GM12878 (cell line): ENCODE measurements around the gene USP10. TPM values are rescaled to one million over a fixed set of nuclear protein-coding genes. Genes with fewer than 3 reads are reported as not detected.

ENCODE experiments used
- ATAC-seq: fragments of 200-7000 bp; cut with Tn5 transposase; 3 replicates; pipeline ENCODE4 v1.9.1; 2020; ENCODE audit warnings: mild to moderate bottlenecking, moderate library complexity
- BruUV-seq: library from RNA; stranded (reverse); fragments of 400-500 nt; replicated peaks from 2 replicates; lab custom pipeline; 2021; lab: Mats Ljungman, UMichigan
- CTCF ChIA-PET: fragments of 300-600 bp; sonication (Branson Sonifier 250); formaldehyde crosslinking; extraction: SDS; loops from one replicate; lab custom pipeline; 2021; ENCODE audit warnings: inconsistent platforms; lab: Yijun Ruan, JAX
- POLR2A ChIA-PET: fragments of 350-600 bp; formaldehyde crosslinking; extraction: SDS; loops from one replicate; lab custom pipeline; 2021; ENCODE audit warnings: inconsistent platforms; lab: Charles Lee
- RAD21 ChIA-PET: fragments of 300-600 bp; sonication (Branson Sonifier 250); formaldehyde crosslinking; loops from one replicate; lab custom pipeline; 2023; ENCODE audit warnings: antibody characterized with exemption; ENCODE audit not compliant: unreplicated experiment; lab: Charles Lee
- SMC1A ChIA-PET: fragments of 300-600 bp; sonication (Branson Sonifier 250); formaldehyde crosslinking; loops from one replicate; lab custom pipeline; 2023; ENCODE audit not compliant: unreplicated experiment, uncharacterized antibody; lab: Charles Lee
- DNase-seq: peaks from one replicate; pipeline ENCODE4 v3.0.0-alpha.2; 2011; ENCODE audit warnings: low read depth, low spot score
- FAIRE-seq: peaks from 3 replicates; lab custom pipeline; 2011; peaks lifted over from hg19 to GRCh38; lab: Jason Lieb, UNC
- H2AFZ ChIP-seq: 2 replicates; pipeline ENCODE4 v1.6.0; 2011; ENCODE audit warnings: low read depth, low read length, control low read depth; ENCODE audit not compliant: control insufficient read depth
- H3K27ac ChIP-seq: 2 replicates; pipeline ENCODE4 v1.5.1; 2011; ENCODE audit warnings: control low read depth; ENCODE audit not compliant: control insufficient read depth, insufficient read depth
- H3K27me3 ChIP-seq, 2 experiments: replicated peaks in 1 of 2; 2 replicates each; pipeline versions ENCODE4 v1.6.0 to v1.6.1; 2011; ENCODE audit warnings: low read length in 1 of 2; ENCODE audit not compliant: control insufficient read depth in 2 of 2, insufficient read depth in 2 of 2
- H3K36me3 ChIP-seq, 2 experiments: 2 replicates each; pipeline ENCODE4 v1.5.1; 2011; ENCODE audit warnings: low read length in 1 of 2; ENCODE audit not compliant: control insufficient read depth in 2 of 2, insufficient read depth in 2 of 2
- H3K4me1 ChIP-seq: 2 replicates; pipeline ENCODE4 v1.6.1; 2011; ENCODE audit warnings: mild to moderate bottlenecking, low read length, moderate library complexity, mixed read lengths; ENCODE audit not compliant: control insufficient read depth, insufficient read depth
- H3K4me2 ChIP-seq: 2 replicates; pipeline ENCODE4 v1.6.0; 2011; ENCODE audit warnings: control low read depth; ENCODE audit not compliant: control insufficient read depth, insufficient read depth
- H3K4me3 ChIP-seq: fragments of 200-600 bp; sonication (generic); 2 replicates; pipeline ENCODE4 v1.5.1; 2016
- H3K79me2 ChIP-seq: 2 replicates; pipeline ENCODE4 v1.6.0; 2011; ENCODE audit warnings: low read length; ENCODE audit not compliant: control insufficient read depth, insufficient read depth
- H3K9ac ChIP-seq: 2 replicates; pipeline ENCODE4 v1.8.0; 2011; ENCODE audit warnings: low read length, control low read depth, mixed read lengths; ENCODE audit not compliant: control insufficient read depth, insufficient read depth
- H3K9me3 ChIP-seq: replicated peaks from 3 replicates; pipeline ENCODE4 v1.5.1; 2011; ENCODE audit warnings: mild to moderate bottlenecking, low read length; ENCODE audit not compliant: control insufficient read depth, insufficient read depth
- H4K20me1 ChIP-seq: 2 replicates; pipeline ENCODE4 v1.6.0; 2011; ENCODE audit not compliant: control insufficient read depth, insufficient read depth
- NBN ChIP-seq: fragments of 450-650 bp; IDR thresholded peaks from 2 replicates; pipeline ENCODE4 v1.6.1; 2016
- NR2F1 ChIP-seq: fragments of 450-650 bp; conservative IDR thresholded peaks from 2 replicates; pipeline ENCODE4 v1.6.1; 2017; ENCODE audit warnings: mild to moderate bottlenecking
- POLR2A ChIP-seq: IDR thresholded peaks from 2 replicates; pipeline ENCODE4 v1.6.1; 2011; ENCODE audit warnings: low read depth, mild to moderate bottlenecking, low read length
- RCOR1 ChIP-seq: conservative IDR thresholded peaks from 2 replicates; pipeline ENCODE4 v1.6.1; 2012; ENCODE audit warnings: low read depth, low read length, improper control_type of control experiment
- TCF7 ChIP-seq: IDR thresholded peaks from 2 replicates; pipeline ENCODE4 v1.6.1; 2014; ENCODE audit warnings: antibody characterized with exemption, borderline replicate concordance
- ZNF207 ChIP-seq: fragments of 450-650 bp; IDR thresholded peaks from 2 replicates; pipeline ENCODE4 v1.6.1; 2014; ENCODE audit warnings: antibody characterized with exemption, mild to moderate bottlenecking, borderline replicate concordance
- ZNF24 ChIP-seq: fragments of 450-650 bp; IDR thresholded peaks from 2 replicates; pipeline ENCODE4 v1.6.1; 2017; ENCODE audit warnings: antibody characterized with exemption, mild to moderate bottlenecking
- WGBS: methylation state at CpG from one replicate; pipeline ENCODE4 v1.1.6; 2016; ENCODE audit warnings: low lambda C conversion rate; ENCODE audit not compliant: insufficient replicate concordance, insufficient coverage; ENCODE audit errors: missing lambda C conversion rate; 5-methylcytosine and 5-hydroxymethylcytosine counted together
- in situ Hi-C: fragments of 300-500 bp; cut with MboI; formaldehyde crosslinking; loops from 9 replicates; pipeline ENCODE4 v1.14.3; 2018; ENCODE audit warnings: mixed read lengths
- intact Hi-C: fragments of 100-400 bp; cut with micrococcal nuclease; formaldehyde crosslinking; loops from one replicate; pipeline ENCODE4 v1.14.2; 2022; ENCODE audit not compliant: unreplicated experiment
- polyA plus RNA-seq, 11 experiments: library from polyadenylated mRNA; depleted of rRNA in 4 of 11; unstranded in 6 of 11; stranded (reverse) in 5 of 11; fragments of >200 nt; fragmentation: Nextera tagmentation in 4 of 11; fragmentation: Illumina TruSeq in 1 of 11; extraction: Ambion mirVana in 4 of 11; extraction: Trizol in 1 of 11; gene quantifications; 1 replicate in 1 of 11; 2 replicates in 10 of 11; pipeline versions ENCODE4 v1.2.1 to v1.2.3, GENCODE V29; 2011 to 2016; ENCODE audit warnings: inconsistent platforms in 2 of 11, missing spikeins in 2 of 11, low read depth in 1 of 11
- total RNA-seq, 4 experiments: library from RNA; depleted of rRNA in 3 of 4; stranded (reverse); fragments of >200 nt in 3 of 4; fragmentation: Illumina TruSeq in 1 of 4; extraction: Trizol in 1 of 4; gene quantifications; 2 replicates each; pipeline versions ENCODE4 v1.2.1 to v1.2.3, GENCODE V29; 2013 to 2021
- TF ChIP-seq, protein P1 (sequence below), 3 experiments: IDR thresholded peaks in 2 of 3; conservative IDR thresholded peaks in 1 of 3; 2 replicates each; pipeline ENCODE4 v1.5.1; 2011; ENCODE audit warnings: low read depth in 3 of 3, low read length in 3 of 3, mild to moderate bottlenecking in 3 of 3, control low read depth in 2 of 3, moderate library complexity in 2 of 3, inconsistent platforms in 1 of 3, mixed read lengths in 1 of 3; ENCODE audit not compliant: control insufficient read depth in 2 of 3, insufficient read depth in 1 of 3; ENCODE audit errors: extremely low read depth in 1 of 3
- TF ChIP-seq, protein P2 (sequence below): IDR thresholded peaks from 2 replicates; pipeline ENCODE4 v1.6.1; 2012; ENCODE audit warnings: low read depth, low read length, improper control_type of control experiment
- TF ChIP-seq, protein P3 (sequence below): fragments of 150-350 bp; IDR thresholded peaks from 2 replicates; pipeline ENCODE4 v1.6.1; 2016; ENCODE audit warnings: low read depth, low read length

Gene USP10
- total and polyA plus RNA-seq, 10 of the 15 experiments (the other 5 are each of a cell fraction or from before 2014, with no cell fraction given): 46.1 to 160 (median 105) TPM

DNA sequence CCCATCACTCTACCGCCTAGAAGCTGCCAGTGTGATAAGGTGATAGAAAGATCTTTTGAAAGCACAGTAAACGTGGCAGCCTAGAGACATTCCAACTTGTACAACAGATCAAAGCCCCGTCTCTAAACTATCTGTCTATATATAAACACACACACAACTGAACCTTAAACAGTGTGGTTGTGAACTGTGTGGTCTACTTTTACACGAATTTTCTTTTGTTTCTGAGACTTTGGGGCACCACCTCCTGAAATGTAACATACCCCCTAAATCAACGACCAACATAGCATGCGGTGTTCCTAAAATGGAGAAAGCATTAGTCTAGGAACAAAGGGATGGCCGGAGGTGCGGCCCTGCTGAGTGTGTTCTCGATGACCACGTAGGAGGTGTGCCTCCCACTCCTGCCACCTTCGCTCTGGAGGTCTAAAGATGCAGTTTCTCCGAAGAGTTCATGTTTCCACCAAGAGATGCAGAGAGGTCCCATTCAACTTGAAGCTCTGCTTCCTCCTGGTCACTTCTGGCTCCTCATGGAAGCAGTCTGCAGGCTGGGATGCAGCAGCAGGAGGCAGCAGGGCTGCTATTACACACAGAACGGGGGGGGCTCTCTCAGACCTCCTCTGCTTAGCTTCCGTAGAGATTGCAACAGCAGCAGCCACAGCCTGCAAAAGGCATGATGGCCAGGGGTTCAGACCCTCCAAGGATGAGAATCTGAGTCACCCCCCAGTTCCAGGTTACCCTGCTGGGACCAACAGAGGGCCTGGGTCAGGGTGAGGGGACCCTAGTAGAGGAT, 22.6 kb upstream of the USP10 start:
- H3K4me2 ChIP-seq: no peak overlapping the region
- no peaks in the 10 kb centered on the region for H3K9me3 ChIP-seq
- 50% methylated on average over 14 of the region's 14 CpGs for WGBS
- H3K27me3 ChIP-seq: no peaks in the 10 kb centered on the region; a peak in 1 of 4 replicates
- H3K79me2 ChIP-seq: no peaks in the 10 kb centered on the region
- no peaks in the 10 kb centered on the region for H3K36me3 ChIP-seq
- no peak for TF ChIP-seq NBN
- TF ChIP-seq, protein P1, sequence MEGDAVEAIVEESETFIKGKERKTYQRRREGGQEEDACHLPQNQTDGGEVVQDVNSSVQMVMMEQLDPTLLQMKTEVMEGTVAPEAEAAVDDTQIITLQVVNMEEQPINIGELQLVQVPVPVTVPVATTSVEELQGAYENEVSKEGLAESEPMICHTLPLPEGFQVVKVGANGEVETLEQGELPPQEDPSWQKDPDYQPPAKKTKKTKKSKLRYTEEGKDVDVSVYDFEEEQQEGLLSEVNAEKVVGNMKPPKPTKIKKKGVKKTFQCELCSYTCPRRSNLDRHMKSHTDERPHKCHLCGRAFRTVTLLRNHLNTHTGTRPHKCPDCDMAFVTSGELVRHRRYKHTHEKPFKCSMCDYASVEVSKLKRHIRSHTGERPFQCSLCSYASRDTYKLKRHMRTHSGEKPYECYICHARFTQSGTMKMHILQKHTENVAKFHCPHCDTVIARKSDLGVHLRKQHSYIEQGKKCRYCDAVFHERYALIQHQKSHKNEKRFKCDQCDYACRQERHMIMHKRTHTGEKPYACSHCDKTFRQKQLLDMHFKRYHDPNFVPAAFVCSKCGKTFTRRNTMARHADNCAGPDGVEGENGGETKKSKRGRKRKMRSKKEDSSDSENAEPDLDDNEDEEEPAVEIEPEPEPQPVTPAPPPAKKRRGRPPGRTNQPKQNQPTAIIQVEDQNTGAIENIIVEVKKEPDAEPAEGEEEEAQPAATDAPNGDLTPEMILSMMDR (IDR thresholded peaks at IDR 0.05 in 2 of 3, conservative IDR thresholded peaks at IDR 0.05 in 1 of 3; ENCODE audit: control insufficient read depth in 2 of 3, extremely low read depth in 1 of 3, insufficient read depth in 1 of 3, low read depth in 3 of 3, low read length in 3 of 3): no peak
- CTCF ChIA-PET: interaction anchor here (0.9 to 1.4 kb wide), 2 partner anchors 49 to 61 kb away, joined by 3 to 4 read pairs; no protein-coding TSS in a partner anchor
- H3K4me3 ChIP-seq: no peak overlapping the region
- H3K9ac ChIP-seq: no peak overlapping the region
- in situ Hi-C loops: no loop called here
- SMC1A ChIA-PET: interaction anchor here (1.6 kb wide), 1 partner anchor 14 kb away, joined by 4 read pairs; no protein-coding TSS in a partner anchor
- no peaks in the 10 kb centered on the region for H4K20me1 ChIP-seq
- DNase-seq (no peak), ATAC-seq (no peak), FAIRE-seq (no peak)
- intact Hi-C loops: no loop called here
- BruUV-seq: no TSS peak
- POLR2A ChIA-PET: no interaction called here
- H3K4me1 ChIP-seq: no peaks in the 10 kb centered on the region
- no peak overlapping the region for H3K27ac ChIP-seq
- RAD21 ChIA-PET: interaction anchor here (0.7 kb wide), 1 partner anchor 13 kb away, joined by 3 read pairs; no protein-coding TSS in a partner anchor
- H2AFZ ChIP-seq: no peak overlapping the region

DNA sequence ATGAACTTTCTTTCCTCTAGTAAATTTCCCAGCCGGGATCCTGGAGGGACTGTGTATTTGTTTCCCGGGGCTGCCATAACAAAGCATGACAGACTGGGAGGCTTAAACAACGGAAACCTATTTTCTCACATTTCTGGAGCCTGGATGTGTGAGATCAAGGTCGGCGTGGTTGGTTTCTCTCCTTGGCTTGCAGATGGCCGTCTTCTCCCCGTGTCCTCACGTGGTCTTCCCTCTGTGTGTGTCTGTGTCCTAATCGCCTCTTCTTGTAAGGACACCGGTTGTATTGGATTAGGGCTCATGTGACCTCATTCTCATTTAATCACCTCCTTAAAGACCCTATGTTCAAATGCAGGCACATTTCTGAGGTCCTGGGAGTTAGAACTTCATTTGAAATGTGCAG, 22.0 kb upstream of the USP10 start:
- no peak for ATAC-seq
- ChIA-PET SMC1A (interaction anchor here (1.6 kb wide), 1 partner anchor 15 kb away, joined by 4 read pairs; no protein-coding TSS in a partner anchor), CTCF (interaction anchor here (1.4 to 1.7 kb wide), 2 partner anchors 9 to 48 kb away, joined by 4 read pairs; no protein-coding TSS in a partner anchor), RAD21 (no interaction called here), POLR2A (no interaction called here)
- no peaks in the 10 kb centered on the region for H3K79me2 ChIP-seq
- H3K4me2 ChIP-seq: no peak overlapping the region
- no peak overlapping the region for H3K9ac ChIP-seq
- H3K9me3 ChIP-seq: no peaks in the 10 kb centered on the region
- H2AFZ ChIP-seq: no peak overlapping the region
- no peaks in the 10 kb centered on the region for H3K4me1 ChIP-seq
- no peak overlapping the region for H3K4me3 ChIP-seq
- no peaks in the 10 kb centered on the region for H4K20me1 ChIP-seq
- H3K36me3 ChIP-seq: no peaks in the 10 kb centered on the region
- no peak overlapping the region for H3K27ac ChIP-seq
- intact Hi-C loops: no loop called here
- H3K27me3 ChIP-seq: no peaks in the 10 kb centered on the region; a peak in 1 of 4 replicates
- no peak for DNase-seq
- 76% methylated on average over 10 of the region's 10 CpGs for WGBS
- no peak for FAIRE-seq
- in situ Hi-C loops: no loop called here
- no TSS peak for BruUV-seq
- TF ChIP-seq TCF7 (no peak), NR2F1 (no peak), ZNF207 (no peak), ZNF24 (no peak), POLR2A (no peak), RCOR1 (no peak)
- TF ChIP-seq, protein P2, sequence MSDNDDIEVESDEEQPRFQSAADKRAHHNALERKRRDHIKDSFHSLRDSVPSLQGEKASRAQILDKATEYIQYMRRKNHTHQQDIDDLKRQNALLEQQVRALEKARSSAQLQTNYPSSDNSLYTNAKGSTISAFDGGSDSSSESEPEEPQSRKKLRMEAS: no peak
- TF ChIP-seq, protein P3, sequence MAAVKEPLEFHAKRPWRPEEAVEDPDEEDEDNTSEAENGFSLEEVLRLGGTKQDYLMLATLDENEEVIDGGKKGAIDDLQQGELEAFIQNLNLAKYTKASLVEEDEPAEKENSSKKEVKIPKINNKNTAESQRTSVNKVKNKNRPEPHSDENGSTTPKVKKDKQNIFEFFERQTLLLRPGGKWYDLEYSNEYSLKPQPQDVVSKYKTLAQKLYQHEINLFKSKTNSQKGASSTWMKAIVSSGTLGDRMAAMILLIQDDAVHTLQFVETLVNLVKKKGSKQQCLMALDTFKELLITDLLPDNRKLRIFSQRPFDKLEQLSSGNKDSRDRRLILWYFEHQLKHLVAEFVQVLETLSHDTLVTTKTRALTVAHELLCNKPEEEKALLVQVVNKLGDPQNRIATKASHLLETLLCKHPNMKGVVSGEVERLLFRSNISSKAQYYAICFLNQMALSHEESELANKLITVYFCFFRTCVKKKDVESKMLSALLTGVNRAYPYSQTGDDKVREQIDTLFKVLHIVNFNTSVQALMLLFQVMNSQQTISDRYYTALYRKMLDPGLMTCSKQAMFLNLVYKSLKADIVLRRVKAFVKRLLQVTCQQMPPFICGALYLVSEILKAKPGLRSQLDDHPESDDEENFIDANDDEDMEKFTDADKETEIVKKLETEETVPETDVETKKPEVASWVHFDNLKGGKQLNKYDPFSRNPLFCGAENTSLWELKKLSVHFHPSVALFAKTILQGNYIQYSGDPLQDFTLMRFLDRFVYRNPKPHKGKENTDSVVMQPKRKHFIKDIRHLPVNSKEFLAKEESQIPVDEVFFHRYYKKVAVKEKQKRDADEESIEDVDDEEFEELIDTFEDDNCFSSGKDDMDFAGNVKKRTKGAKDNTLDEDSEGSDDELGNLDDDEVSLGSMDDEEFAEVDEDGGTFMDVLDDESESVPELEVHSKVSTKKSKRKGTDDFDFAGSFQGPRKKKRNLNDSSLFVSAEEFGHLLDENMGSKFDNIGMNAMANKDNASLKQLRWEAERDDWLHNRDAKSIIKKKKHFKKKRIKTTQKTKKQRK: no peak
